ENCODE measurements around the gene GMPR. TPM values are rescaled to one million over a fixed set of nuclear protein-coding genes. Genes with fewer than 3 reads are reported as not detected.

The GMPR gene
- total RNA-seq, 6 experiments from 2014 or later, result 4.7 to 9.1 (median 5.4) TPM

GRCh38 chr6:16299861-16300260 is 61.5 kb downstream of the GMPR start:
- Mint-ChIP-seq H3K4me1 (ENCODE audit: low read depth) (no peaks in the 10 kb centered on the region), H3K9me3 (no peaks in the 10 kb centered on the region), H3K4me3 (no peak overlapping the region), H3K27ac (no peak overlapping the region), H3K27me3 (ENCODE audit: insufficient read depth) (peaks cover 12% of the 10 kb centered on the region), H3K36me3 (ENCODE audit: low read depth) (peaks cover 4% of the 10 kb centered on the region; the same call in 1 of the 2 replicates)
- no peak for DNase-seq
- TF ChIP-seq, protein P1, sequence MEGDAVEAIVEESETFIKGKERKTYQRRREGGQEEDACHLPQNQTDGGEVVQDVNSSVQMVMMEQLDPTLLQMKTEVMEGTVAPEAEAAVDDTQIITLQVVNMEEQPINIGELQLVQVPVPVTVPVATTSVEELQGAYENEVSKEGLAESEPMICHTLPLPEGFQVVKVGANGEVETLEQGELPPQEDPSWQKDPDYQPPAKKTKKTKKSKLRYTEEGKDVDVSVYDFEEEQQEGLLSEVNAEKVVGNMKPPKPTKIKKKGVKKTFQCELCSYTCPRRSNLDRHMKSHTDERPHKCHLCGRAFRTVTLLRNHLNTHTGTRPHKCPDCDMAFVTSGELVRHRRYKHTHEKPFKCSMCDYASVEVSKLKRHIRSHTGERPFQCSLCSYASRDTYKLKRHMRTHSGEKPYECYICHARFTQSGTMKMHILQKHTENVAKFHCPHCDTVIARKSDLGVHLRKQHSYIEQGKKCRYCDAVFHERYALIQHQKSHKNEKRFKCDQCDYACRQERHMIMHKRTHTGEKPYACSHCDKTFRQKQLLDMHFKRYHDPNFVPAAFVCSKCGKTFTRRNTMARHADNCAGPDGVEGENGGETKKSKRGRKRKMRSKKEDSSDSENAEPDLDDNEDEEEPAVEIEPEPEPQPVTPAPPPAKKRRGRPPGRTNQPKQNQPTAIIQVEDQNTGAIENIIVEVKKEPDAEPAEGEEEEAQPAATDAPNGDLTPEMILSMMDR (IDR thresholded peaks at IDR 0.05), result no peak

GRCh38 chr6:16301511-16301910 is 63.1 kb downstream of the GMPR start:
- H3K27ac Mint-ChIP-seq, result no peak overlapping the region
- 0 out of 2 replicates have a peak, but pooled peaks cover 1% of the 10 kb centered on the region for H3K36me3 Mint-ChIP-seq (ENCODE audit: low read depth)
- H3K27me3 Mint-ChIP-seq (ENCODE audit: insufficient read depth), result peaks cover 8% of the 10 kb centered on the region
- H3K4me1 Mint-ChIP-seq (ENCODE audit: low read depth), result no peaks in the 10 kb centered on the region
- no peak for DNase-seq
- no peak overlapping the region for H3K4me3 Mint-ChIP-seq
- TF ChIP-seq, protein P1 (IDR thresholded peaks at IDR 0.05), result no peak
- no peaks in the 10 kb centered on the region for H3K9me3 Mint-ChIP-seq

GRCh38 chr6:16302721-16303552 is 64.5 kb downstream of the GMPR start:
- DNase-seq, result no peak
- Mint-ChIP-seq H3K27ac (no peak overlapping the region), H3K4me3 (no peak overlapping the region), H3K27me3 (ENCODE audit: insufficient read depth) (peaks cover 8% of the 10 kb centered on the region), H3K4me1 (ENCODE audit: low read depth) (no peaks in the 10 kb centered on the region), H3K36me3 (ENCODE audit: low read depth) (peaks cover 8% of the 10 kb centered on the region; the same call in 1 of the 2 replicates), H3K9me3 (no peaks in the 10 kb centered on the region)
- TF ChIP-seq, protein P1 (IDR thresholded peaks at IDR 0.05), result no peak

DNA sequence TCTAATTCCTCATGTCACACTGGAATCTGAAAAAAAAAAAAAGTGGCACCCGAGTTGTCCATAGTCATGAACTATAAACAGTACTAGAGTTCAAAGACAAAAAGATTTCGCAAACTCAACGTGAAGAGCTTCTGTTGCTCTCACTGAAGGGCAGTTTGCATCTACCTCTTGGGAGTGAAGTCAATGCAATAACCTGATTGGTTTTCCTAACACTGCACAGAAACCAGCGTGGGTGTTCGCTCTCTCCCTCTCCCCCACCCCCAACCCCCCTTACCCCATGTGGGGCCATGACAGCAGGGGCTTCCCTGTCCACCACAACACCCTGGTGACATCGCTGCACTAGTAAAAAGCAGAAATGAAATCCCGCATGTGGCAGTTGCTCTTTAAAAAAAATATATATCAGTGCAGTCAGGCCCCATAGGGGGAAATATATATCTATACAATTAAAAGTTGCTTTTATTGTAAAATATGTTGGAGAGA is 66.9 kb downstream of the GMPR start:
- H3K4me1 Mint-ChIP-seq (ENCODE audit: low read depth), result no peaks in the 10 kb centered on the region
- H3K27me3 Mint-ChIP-seq (ENCODE audit: insufficient read depth), result peaks cover 4% of the 10 kb centered on the region; the same call in 1 of the 2 replicates
- peaks cover 12% of the 10 kb centered on the region for H3K36me3 Mint-ChIP-seq (ENCODE audit: low read depth)
- TF ChIP-seq, protein P1 (IDR thresholded peaks at IDR 0.05), result no peak
- DNase-seq, result no peak
- no peak overlapping the region for H3K4me3 Mint-ChIP-seq
- H3K9me3 Mint-ChIP-seq, result no peaks in the 10 kb centered on the region
- no peak overlapping the region for H3K27ac Mint-ChIP-seq

DNA sequence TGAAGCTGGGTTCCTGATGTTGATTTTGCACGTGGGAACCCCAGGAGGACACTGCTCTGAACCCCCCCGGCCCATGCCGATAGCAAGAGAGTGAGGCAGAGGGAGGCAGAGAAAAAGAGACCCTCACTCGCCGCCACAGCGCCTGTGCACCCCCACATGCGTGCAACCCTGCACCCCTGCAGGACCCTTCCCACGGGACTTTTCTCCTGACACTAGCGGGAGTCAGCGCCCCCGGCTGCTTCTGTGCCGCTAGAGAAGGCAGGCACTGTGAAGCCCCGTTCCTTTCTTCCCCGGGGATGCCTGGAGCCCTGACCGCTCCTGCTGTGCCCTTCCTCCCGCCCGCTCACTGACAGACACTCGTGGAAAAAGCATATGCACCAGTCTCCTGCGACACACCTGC is 67.4 kb downstream of the GMPR start:
- Mint-ChIP-seq H3K9me3 (no peaks in the 10 kb centered on the region), H3K4me3 (no peak overlapping the region), H3K36me3 (ENCODE audit: low read depth) (peaks cover 12% of the 10 kb centered on the region), H3K27me3 (ENCODE audit: insufficient read depth) (peaks cover 4% of the 10 kb centered on the region; the same call in 1 of the 2 replicates), H3K27ac (no peak overlapping the region), H3K4me1 (ENCODE audit: low read depth) (no peaks in the 10 kb centered on the region)
- TF ChIP-seq, protein P1 (IDR thresholded peaks at IDR 0.05), result no peak
- DNase-seq, result no peak
